ENCODE measurements around the gene FLG2. TPM values are rescaled to one million over a fixed set of nuclear protein-coding genes. Genes with fewer than 3 reads are reported as not detected.

Gene FLG2
- not detected in 2 replicates for total RNA-seq
- long read RNA-seq = 0 reads

DNA sequence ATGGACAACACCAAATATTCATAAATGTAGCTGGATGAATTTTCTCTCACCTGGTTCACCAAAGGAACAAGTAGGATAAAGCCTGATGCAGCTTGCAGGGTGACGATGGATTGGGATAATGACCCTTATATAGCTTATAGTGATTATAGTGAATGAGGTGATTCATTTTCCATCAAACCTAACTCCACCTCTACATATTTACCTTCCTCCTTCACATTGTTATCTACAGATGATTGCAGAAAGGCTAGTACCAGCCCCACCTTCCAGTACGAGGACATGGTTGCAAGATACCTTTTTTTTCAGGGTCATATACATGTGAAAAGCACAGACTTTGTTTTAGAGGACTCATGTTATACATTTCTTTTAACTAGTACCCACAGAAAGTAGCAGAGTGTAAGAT is at the start of gene FLG2:
Gene FLG2, minus strand, starts transcription at position 101 of the 400 bp plus-strand sequence. CDS start 1,122 bp downstream, outside the sequence.
- Mint-ChIP-seq H3K4me3 (ENCODE audit: unreplicated experiment) (no peak within 1 kb of the TSS), H3K36me3 (ENCODE audit: unreplicated experiment) (no peaks in the 10 kb centered on the region), H3K4me1 (ENCODE audit: unreplicated experiment) (no peaks in the 10 kb centered on the region), H3K9me3 (ENCODE audit: unreplicated experiment) (peaks cover 11% of the 10 kb centered on the region), H3K27ac (ENCODE audit: unreplicated experiment) (no peak within 1 kb of the TSS), H3K27me3 (ENCODE audit: unreplicated experiment) (no peaks in the 10 kb centered on the region)
- TF ChIP-seq, protein P1, sequence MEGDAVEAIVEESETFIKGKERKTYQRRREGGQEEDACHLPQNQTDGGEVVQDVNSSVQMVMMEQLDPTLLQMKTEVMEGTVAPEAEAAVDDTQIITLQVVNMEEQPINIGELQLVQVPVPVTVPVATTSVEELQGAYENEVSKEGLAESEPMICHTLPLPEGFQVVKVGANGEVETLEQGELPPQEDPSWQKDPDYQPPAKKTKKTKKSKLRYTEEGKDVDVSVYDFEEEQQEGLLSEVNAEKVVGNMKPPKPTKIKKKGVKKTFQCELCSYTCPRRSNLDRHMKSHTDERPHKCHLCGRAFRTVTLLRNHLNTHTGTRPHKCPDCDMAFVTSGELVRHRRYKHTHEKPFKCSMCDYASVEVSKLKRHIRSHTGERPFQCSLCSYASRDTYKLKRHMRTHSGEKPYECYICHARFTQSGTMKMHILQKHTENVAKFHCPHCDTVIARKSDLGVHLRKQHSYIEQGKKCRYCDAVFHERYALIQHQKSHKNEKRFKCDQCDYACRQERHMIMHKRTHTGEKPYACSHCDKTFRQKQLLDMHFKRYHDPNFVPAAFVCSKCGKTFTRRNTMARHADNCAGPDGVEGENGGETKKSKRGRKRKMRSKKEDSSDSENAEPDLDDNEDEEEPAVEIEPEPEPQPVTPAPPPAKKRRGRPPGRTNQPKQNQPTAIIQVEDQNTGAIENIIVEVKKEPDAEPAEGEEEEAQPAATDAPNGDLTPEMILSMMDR (IDR thresholded peaks at IDR 0.05) = no peak
- no peak for DNase-seq (ENCODE audit: extremely low spot score, unreplicated experiment)

DNA sequence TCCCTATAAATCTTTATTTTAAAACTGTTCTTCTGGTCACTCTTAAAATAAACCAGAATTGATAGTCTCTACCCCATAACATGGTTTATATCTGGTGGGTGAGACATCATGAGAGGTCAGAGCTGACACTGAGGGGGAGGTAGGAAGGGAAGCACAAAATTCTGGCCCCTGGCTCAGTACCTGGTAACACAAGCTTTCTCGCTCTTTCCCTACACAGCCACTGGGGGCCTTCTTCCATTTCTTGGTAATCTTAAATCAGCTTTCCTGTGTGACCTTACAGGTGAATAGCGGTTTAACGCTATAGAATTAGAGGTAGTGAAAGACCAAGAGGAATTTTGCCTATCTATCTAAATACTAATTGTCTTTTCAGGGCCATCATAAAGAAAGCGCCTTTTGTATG is 48.9 kb upstream of the FLG2 start:
- Mint-ChIP-seq H3K9me3 (ENCODE audit: unreplicated experiment) (peaks cover 11% of the 10 kb centered on the region), H3K27ac (ENCODE audit: unreplicated experiment) (no peak overlapping the region), H3K27me3 (ENCODE audit: unreplicated experiment) (no peaks in the 10 kb centered on the region), H3K4me1 (ENCODE audit: unreplicated experiment) (no peaks in the 10 kb centered on the region), H3K4me3 (ENCODE audit: unreplicated experiment) (no peak overlapping the region), H3K36me3 (ENCODE audit: unreplicated experiment) (no peaks in the 10 kb centered on the region)
- TF ChIP-seq, protein P1 (IDR thresholded peaks at IDR 0.05) = no peak
- no peak for DNase-seq (ENCODE audit: extremely low spot score, unreplicated experiment)

DNA sequence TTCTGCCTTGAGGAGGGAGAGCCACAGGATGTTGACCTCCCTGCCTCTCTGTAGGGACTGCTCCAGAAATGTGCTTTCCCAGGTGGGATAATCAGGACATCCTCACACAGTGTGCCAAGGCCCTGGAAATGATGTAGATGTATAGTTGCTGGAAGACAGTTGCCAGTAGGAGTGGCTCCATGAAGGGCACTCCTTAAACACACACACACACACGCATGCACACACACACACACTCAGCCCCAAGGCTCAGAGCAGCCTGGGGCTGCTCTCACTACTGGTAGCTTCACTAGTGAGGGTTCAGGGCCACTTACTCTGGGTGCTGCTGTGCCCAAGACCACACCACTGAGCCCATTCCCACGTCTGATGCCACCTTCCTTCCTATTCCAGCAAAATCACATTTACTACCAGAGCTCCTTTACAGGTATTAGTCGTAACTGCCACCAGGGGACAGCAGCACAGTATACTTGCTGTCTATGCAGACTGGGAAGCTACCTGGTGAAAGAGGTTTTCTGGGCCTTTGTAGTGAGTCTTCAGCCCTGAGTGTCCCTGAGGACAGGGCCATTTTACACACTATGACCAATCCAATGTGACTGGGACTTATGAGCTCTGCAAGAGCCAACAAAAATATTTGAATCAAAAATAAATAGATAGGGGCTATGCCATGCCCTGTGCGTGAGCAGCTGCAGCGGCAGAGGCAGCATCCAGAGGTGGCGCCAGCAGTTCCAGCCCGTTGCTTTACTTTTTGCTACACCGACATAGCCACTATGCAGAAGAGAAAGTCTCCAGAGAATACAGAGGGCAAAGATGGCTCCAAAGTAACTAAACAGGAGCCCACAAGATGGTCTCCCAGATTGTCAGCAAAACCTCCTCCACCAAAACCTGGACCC is 39.2 kb upstream of the FLG2 start:
- no peaks in the 10 kb centered on the region for H3K36me3 Mint-ChIP-seq (ENCODE audit: unreplicated experiment)
- no peaks in the 10 kb centered on the region for H3K27me3 Mint-ChIP-seq (ENCODE audit: unreplicated experiment)
- H3K9me3 Mint-ChIP-seq (ENCODE audit: unreplicated experiment) = peaks cover 7% of the 10 kb centered on the region
- no peak overlapping the region for H3K27ac Mint-ChIP-seq (ENCODE audit: unreplicated experiment)
- no peak overlapping the region for H3K4me3 Mint-ChIP-seq (ENCODE audit: unreplicated experiment)
- H3K4me1 Mint-ChIP-seq (ENCODE audit: unreplicated experiment) = no peaks in the 10 kb centered on the region
- TF ChIP-seq, protein P1 (IDR thresholded peaks at IDR 0.05) = no peak
- no peak for DNase-seq (ENCODE audit: extremely low spot score, unreplicated experiment)

DNA sequence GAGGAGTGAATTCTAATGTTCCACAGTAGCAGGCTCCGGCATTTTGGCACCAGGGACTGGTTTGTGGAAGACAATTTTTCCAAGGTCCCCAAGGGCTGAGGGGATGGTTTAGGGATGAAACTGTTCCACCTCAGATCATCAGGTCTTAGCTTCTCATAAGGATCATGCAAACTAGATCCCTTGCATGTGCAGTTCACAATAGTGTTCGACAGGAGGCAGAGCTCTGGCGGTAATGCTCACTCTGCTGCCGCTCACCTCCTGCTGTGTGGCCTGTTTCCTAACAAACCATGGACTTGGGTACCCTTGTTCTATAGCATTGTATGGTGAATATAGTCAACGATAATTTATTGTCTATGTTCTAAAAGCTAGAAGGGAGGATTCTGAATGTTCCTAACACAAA is 37.7 kb upstream of the FLG2 start:
- Mint-ChIP-seq H3K27ac (ENCODE audit: unreplicated experiment) (no peak overlapping the region), H3K27me3 (ENCODE audit: unreplicated experiment) (no peaks in the 10 kb centered on the region), H3K4me1 (ENCODE audit: unreplicated experiment) (no peaks in the 10 kb centered on the region), H3K4me3 (ENCODE audit: unreplicated experiment) (no peak overlapping the region), H3K36me3 (ENCODE audit: unreplicated experiment) (no peaks in the 10 kb centered on the region), H3K9me3 (ENCODE audit: unreplicated experiment) (peaks cover 7% of the 10 kb centered on the region)
- TF ChIP-seq, protein P1 (IDR thresholded peaks at IDR 0.05) = no peak
- DNase-seq (ENCODE audit: extremely low spot score, unreplicated experiment) = no peak

DNA sequence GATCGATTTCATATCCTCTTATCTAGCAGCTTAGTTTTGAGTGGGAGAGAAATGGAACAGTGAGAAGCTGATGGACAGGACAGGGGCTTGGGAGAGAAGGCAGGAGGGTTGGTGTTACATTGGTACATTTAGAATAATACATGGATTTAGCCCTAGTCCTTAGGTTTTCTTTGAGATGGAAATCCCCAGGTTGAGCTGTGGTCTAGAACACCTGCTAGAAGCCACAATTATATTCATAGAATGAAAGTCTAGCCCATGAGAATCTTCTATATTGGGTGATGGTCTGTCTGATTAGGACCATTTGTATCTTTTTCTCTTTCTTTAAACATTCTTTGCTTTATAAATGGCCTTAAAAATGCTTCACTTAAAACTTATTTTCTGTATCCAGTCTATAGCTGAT is 34.3 kb upstream of the FLG2 start:
- no peaks in the 10 kb centered on the region for H3K27me3 Mint-ChIP-seq (ENCODE audit: unreplicated experiment)
- no peak for DNase-seq (ENCODE audit: extremely low spot score, unreplicated experiment)
- H3K27ac Mint-ChIP-seq (ENCODE audit: unreplicated experiment) = no peak overlapping the region
- TF ChIP-seq, protein P1 (IDR thresholded peaks at IDR 0.05) = no peak
- no peaks in the 10 kb centered on the region for H3K36me3 Mint-ChIP-seq (ENCODE audit: unreplicated experiment)
- H3K4me3 Mint-ChIP-seq (ENCODE audit: unreplicated experiment) = no peak overlapping the region
- peaks cover 2% of the 10 kb centered on the region for H3K9me3 Mint-ChIP-seq (ENCODE audit: unreplicated experiment)
- H3K4me1 Mint-ChIP-seq (ENCODE audit: unreplicated experiment) = no peaks in the 10 kb centered on the region

All from osteocyte (in vitro differentiated cells).